CD14-positive monocyte (primary cell): Measurements from ENCODE around the gene JAK1. TPM values are rescaled to one million over a fixed set of nuclear protein-coding genes. Genes with fewer than 3 reads are reported as not detected.
A peak's percentile ranks its signal among the peaks of the same experiment; 100 is the strongest.

Source experiments
- DNase-seq, 3 donors: peaks; one replicate each; pipeline ENCODE4 v3.0.0-alpha.2; 2011 to 2022
- H2AFZ ChIP-seq: 2 replicates; pipeline ENCODE4 v1.6.0; 2012; ENCODE audit warnings: mild to moderate bottlenecking, low read depth, low read length, inconsistent platforms; ENCODE audit not compliant: insufficient read depth, poor library complexity, severe bottlenecking
- H3K27ac ChIP-seq, 2 donors: 1 replicate in 1 of 2; 2 replicates in 1 of 2; pipeline ENCODE4 v1.5.1; 2012 to 2013; ENCODE audit warnings: low read length in 2 of 2, control low read depth in 1 of 2, inconsistent platforms in 1 of 2, low read depth in 1 of 2, mild to moderate bottlenecking in 1 of 2
- H3K27me3 ChIP-seq, 2 donors: one replicate each; pipeline versions ENCODE4 v1.6.0 to v1.6.1; 2011 to 2013; ENCODE audit warnings: low read length in 2 of 2; ENCODE audit not compliant: control insufficient read depth in 2 of 2, insufficient read depth in 2 of 2
- H3K36me3 ChIP-seq, 2 donors: replicated peaks in 1 of 2; 1 replicate in 1 of 2; 2 replicates in 1 of 2; pipeline versions ENCODE4 v1.5.1 to v1.6.1; 2012 to 2013; ENCODE audit warnings: low read length in 2 of 2, control low read depth in 1 of 2, inconsistent platforms in 1 of 2, mild to moderate bottlenecking in 1 of 2; ENCODE audit not compliant: insufficient read depth in 2 of 2, control insufficient read depth in 1 of 2
- H3K4me1 ChIP-seq, 2 donors: 1 replicate in 1 of 2; 2 replicates in 1 of 2; pipeline versions ENCODE4 v1.5.1 to v1.6.1; 2012 to 2013; ENCODE audit warnings: low read length in 2 of 2, control low read depth in 1 of 2, inconsistent platforms in 1 of 2, mild to moderate bottlenecking in 1 of 2, moderate library complexity in 1 of 2; ENCODE audit not compliant: insufficient read depth in 2 of 2, control insufficient read depth in 1 of 2
- H3K4me2 ChIP-seq: replicated peaks from 2 replicates; pipeline ENCODE3; 2012; ENCODE audit warnings: low read length, moderate library complexity, mild to moderate bottlenecking; ENCODE audit not compliant: poor library complexity, severe bottlenecking; ENCODE audit errors: extremely low read depth
- H3K4me3 ChIP-seq, 3 experiments: fragments of 200-600 bp in 1 of 3; sonication (generic) in 1 of 3; replicated peaks in 1 of 3; 1 replicate in 2 of 3; 2 replicates in 1 of 3; pipeline ENCODE4 v1.5.1; 2011 to 2013; ENCODE audit warnings: low read length in 3 of 3, mild to moderate bottlenecking in 3 of 3, control low read depth in 2 of 3, low read depth in 2 of 3, inconsistent platforms in 1 of 3, moderate library complexity in 1 of 3
- H3K79me2 ChIP-seq: 2 replicates; pipeline ENCODE4 v1.6.0; 2012; ENCODE audit warnings: mild to moderate bottlenecking, control low read depth, inconsistent platforms, low read length, moderate library complexity; ENCODE audit not compliant: insufficient read depth
- H3K9ac ChIP-seq: 2 replicates; pipeline ENCODE4 v1.6.0; 2017; ENCODE audit warnings: low read length, mild to moderate bottlenecking; ENCODE audit not compliant: insufficient read depth, poor library complexity, severe bottlenecking
- H3K9me3 ChIP-seq, 2 donors: replicated peaks in 1 of 2; 1 replicate in 1 of 2; 2 replicates in 1 of 2; pipeline versions ENCODE4 v1.5.1 to v1.6.1; 2012 to 2013; ENCODE audit warnings: low read length in 2 of 2, control low read depth in 1 of 2; ENCODE audit not compliant: control insufficient read depth in 1 of 2, insufficient read depth in 1 of 2
- H4K20me1 ChIP-seq: 2 replicates; pipeline ENCODE4 v1.6.0; 2012; ENCODE audit warnings: mild to moderate bottlenecking, low read length, control low read depth, moderate library complexity; ENCODE audit not compliant: insufficient read depth
- H3K27ac Mint-ChIP-seq, 7 donors: one replicate each; pipeline ENCODE4 v1.8.0; 2020; ENCODE audit warnings: mild to moderate bottlenecking in 7 of 7, mixed read lengths in 7 of 7, moderate library complexity in 6 of 7, inconsistent platforms in 2 of 7
- H3K27me3 Mint-ChIP-seq, 3 donors: one replicate each; pipeline ENCODE4 v1.8.0; 2021 to 2022; ENCODE audit warnings: low read depth in 3 of 3, mild to moderate bottlenecking in 3 of 3, mixed read lengths in 3 of 3, moderate library complexity in 3 of 3, inconsistent platforms in 1 of 3
- H3K36me3 Mint-ChIP-seq, 2 donors: one replicate each; pipeline ENCODE4 v1.8.0; 2020; ENCODE audit warnings: mixed read lengths in 2 of 2, inconsistent platforms in 1 of 2, mild to moderate bottlenecking in 1 of 2
- H3K4me1 Mint-ChIP-seq: one replicate; pipeline ENCODE4 v1.8.0; 2020; ENCODE audit warnings: mild to moderate bottlenecking, mixed read lengths
- H3K4me3 Mint-ChIP-seq, 2 donors: one replicate each; pipeline ENCODE4 v1.8.0; 2020; ENCODE audit warnings: mild to moderate bottlenecking in 2 of 2, mixed read lengths in 2 of 2, moderate library complexity in 1 of 2
- H3K9me3 Mint-ChIP-seq, 7 donors: one replicate each; pipeline ENCODE4 v1.8.0; 2020 to 2022; ENCODE audit warnings: mixed read lengths in 7 of 7, mild to moderate bottlenecking in 6 of 7, moderate library complexity in 6 of 7, inconsistent platforms in 2 of 7
- WGBS: methylation state at CpG from one replicate; pipeline ENCODE4 v1.1.5; 2013; ENCODE audit warnings: missing lambda C conversion rate; ENCODE audit not compliant: insufficient coverage; 5-methylcytosine and 5-hydroxymethylcytosine counted together
- intact Hi-C, 2 donors: fragments of 100-400 bp; cut with micrococcal nuclease; formaldehyde crosslinking; loops; one replicate each; pipeline versions ENCODE4 v1.15.0 to v1.15.1; 2023
- polyA plus RNA-seq, 3 donors: library from polyadenylated mRNA; depleted of rRNA in 1 of 3; unstranded in 2 of 3; stranded (reverse) in 1 of 3; fragments of 300-500 nt in 2 of 3; fragments of >200 nt in 1 of 3; fragmentation: Illumina TruSeq in 2 of 3; gene quantifications; 1 replicate in 2 of 3; 2 replicates in 1 of 3; pipeline ENCODE4 v1.2.3, GENCODE V29; 2012 to 2021
- TF ChIP-seq, protein P1 (sequence below): fragments of 200-600 bp; IDR thresholded peaks from one replicate; pipeline ENCODE4 v1.8.0; 2022; ENCODE audit warnings: antibody characterized with exemption, mild to moderate bottlenecking

The JAK1 gene
- polyA plus RNA-seq, 3 donors: 43.1 to 76.2 (median 72.6) TPM

DNA sequence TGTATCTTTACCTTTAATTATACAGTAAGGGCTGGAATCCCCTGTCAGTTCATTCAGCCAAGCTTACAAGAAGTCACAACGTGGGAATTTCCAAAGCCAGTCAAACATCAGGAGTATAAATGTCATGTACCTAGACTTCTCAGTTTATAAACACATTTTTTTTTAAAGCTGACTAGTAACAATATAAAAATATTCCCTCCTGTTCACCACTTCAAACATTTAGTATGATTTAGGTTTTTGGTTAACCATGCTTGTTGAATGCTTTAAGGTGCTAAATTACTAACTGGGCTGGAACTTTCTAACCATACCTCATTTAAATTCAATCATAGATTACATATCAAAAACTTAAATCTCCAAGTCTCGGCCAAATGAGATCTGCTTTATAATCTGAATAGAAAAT lies 44.0 kb downstream of the JAK1 start:
- Histone ChIP-seq H3K27me3 (no peaks in the 10 kb centered on the region), H3K4me1 (peaks cover 19 to 37% of the 10 kb centered on the region in 2 donors), H3K4me3 (no peak overlapping the region), H4K20me1 (peaks cover 99% of the 10 kb centered on the region), H3K36me3 (no peaks in the 10 kb centered on the region), H3K9me3 (no peaks in the 10 kb centered on the region), H2AFZ (no peak overlapping the region), H3K79me2 (peaks cover 95% of the 10 kb centered on the region), H3K4me2 (no peak overlapping the region), H3K27ac (no peak overlapping the region), H3K9ac (no peak overlapping the region)
- Mint-ChIP-seq H3K4me3 (no peak overlapping the region), H3K4me1 (peaks cover 57% of the 10 kb centered on the region), H3K36me3 (peaks cover 11 to 12% of the 10 kb centered on the region in 2 donors), H3K27me3 (peaks cover 0 to 2% (median 0%) of the 10 kb centered on the region in 3 donors), H3K27ac (no peak overlapping the region), H3K9me3 (peaks cover 0 to 3% (median 0%) of the 10 kb centered on the region in 7 donors)
- TF ChIP-seq, protein P1, sequence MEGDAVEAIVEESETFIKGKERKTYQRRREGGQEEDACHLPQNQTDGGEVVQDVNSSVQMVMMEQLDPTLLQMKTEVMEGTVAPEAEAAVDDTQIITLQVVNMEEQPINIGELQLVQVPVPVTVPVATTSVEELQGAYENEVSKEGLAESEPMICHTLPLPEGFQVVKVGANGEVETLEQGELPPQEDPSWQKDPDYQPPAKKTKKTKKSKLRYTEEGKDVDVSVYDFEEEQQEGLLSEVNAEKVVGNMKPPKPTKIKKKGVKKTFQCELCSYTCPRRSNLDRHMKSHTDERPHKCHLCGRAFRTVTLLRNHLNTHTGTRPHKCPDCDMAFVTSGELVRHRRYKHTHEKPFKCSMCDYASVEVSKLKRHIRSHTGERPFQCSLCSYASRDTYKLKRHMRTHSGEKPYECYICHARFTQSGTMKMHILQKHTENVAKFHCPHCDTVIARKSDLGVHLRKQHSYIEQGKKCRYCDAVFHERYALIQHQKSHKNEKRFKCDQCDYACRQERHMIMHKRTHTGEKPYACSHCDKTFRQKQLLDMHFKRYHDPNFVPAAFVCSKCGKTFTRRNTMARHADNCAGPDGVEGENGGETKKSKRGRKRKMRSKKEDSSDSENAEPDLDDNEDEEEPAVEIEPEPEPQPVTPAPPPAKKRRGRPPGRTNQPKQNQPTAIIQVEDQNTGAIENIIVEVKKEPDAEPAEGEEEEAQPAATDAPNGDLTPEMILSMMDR: no peak
- WGBS: no CpG with 5 or more reads among the region's 2 CpGs
- peak in 1 of 3 donors; percentile 66 for DNase-seq
- intact Hi-C loops: no loop called here

DNA sequence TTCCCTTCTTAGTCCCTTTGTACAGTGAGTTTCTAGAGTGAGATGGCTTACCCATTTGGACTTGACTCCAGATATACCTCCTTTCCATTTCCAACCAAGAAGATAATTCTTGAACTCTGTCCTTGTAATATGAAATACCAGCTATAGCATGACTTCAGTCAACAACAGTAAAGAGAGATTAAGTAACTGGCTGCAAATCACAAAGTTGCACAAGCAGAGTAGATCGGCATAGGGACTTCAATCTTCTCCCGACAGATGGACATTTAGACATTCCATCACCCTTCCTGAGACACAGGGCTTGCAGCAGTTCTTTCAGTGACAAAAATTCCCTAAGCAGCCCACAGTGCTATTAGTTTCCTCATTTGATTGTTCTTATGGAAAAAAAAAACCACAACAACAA lies 44.6 kb downstream of the JAK1 start:
- peaks cover 99% of the 10 kb centered on the region for H4K20me1 ChIP-seq
- H3K4me1 ChIP-seq: peaks cover 25 to 43% of the 10 kb centered on the region in 2 donors
- H3K4me1 Mint-ChIP-seq: peaks cover 62% of the 10 kb centered on the region
- H3K4me2 ChIP-seq: no peak overlapping the region
- H3K9me3 Mint-ChIP-seq: peaks cover 0 to 3% (median 0%) of the 10 kb centered on the region in 7 donors
- H3K4me3 ChIP-seq: no peak overlapping the region
- intact Hi-C loops: no loop called here
- no peak overlapping the region for H3K27ac Mint-ChIP-seq
- peak in 2 of 3 donors; percentile 18 to 56 for DNase-seq
- no peak overlapping the region for H3K27ac ChIP-seq
- H3K27me3 ChIP-seq: no peaks in the 10 kb centered on the region
- H3K27me3 Mint-ChIP-seq: peaks cover 0 to 2% (median 0%) of the 10 kb centered on the region in 3 donors
- WGBS: 0% methylated on average over 1 of the region's 2 CpGs
- H3K79me2 ChIP-seq: peaks cover 95% of the 10 kb centered on the region
- H3K36me3 Mint-ChIP-seq: peaks cover 6% of the 10 kb centered on the region in 2 donors
- H3K9me3 ChIP-seq: no peaks in the 10 kb centered on the region
- H3K36me3 ChIP-seq: no peaks in the 10 kb centered on the region
- no peak overlapping the region for H3K4me3 Mint-ChIP-seq
- TF ChIP-seq, protein P1: no peak
- no peak overlapping the region for H3K9ac ChIP-seq
- H2AFZ ChIP-seq: no peak overlapping the region
